ENCODE results near the gene KCNQ1.

KCNQ1 gene

GRCh38 chr11:2887515-2888195 lies 442.8 kb downstream of the KCNQ1 start:
- no peak for DNase-seq (ENCODE audit: low read depth)
- no peak overlapping the region for H3K4me3 ChIP-seq (ENCODE audit: low read depth, low read length)

- no peak overlapping the region for H3K4me3 ChIP-seq (ENCODE audit: low read depth, low read length)
- DNase-seq (ENCODE audit: low read depth): peak; percentile 49
Measured at GRCh38 chr11:2888266-2888968, 443.6 kb downstream of the KCNQ1 start.

DNA sequence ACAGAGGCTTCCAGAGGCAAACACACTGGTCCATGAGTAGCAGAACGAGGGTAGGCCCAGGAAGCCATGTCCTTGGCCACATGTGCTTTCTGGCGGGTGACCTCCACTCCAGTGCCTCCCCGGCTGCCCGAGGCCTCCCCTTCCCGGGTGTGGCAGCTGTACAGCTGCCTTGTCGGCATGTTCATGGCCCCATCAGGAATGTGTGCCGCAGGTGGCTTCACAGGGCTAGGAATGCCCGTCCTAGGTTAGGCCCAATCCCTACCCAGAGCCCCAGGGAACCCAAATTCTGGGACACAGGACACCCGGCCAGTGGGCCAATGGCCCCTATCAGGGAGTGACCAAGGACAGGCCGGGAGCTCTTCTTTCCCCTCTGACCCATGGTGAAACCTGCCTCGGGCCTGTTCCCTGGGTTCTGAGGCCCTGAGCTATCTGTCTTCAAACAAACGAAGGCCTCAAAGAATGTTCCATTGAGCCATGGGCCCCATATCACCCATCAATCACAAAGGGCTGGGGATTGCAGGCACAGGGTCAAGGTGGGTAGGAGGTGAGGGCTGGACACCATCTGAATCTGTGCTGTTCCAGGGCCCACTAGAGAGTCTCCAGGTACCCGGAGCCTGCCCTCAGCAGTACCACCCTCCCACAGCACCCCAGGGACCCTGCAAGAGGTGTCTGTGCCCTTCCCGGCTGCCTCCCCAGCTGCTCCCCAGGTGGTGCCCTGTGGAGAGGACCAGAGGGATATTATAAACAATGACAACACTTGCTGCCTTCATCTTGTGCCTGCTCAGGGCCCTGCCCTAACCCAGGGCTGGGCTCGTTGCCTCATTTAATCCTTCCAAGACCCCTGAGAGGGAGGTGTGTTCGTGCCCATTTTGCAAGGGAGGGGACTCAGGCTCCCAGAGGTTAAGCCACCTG lies 444.8 kb downstream of the KCNQ1 start:
- no peak overlapping the region for H3K4me3 ChIP-seq (ENCODE audit: low read depth, low read length)
- DNase-seq (ENCODE audit: low read depth): no peak

GRCh38 chr11:2890466-2891294 lies 445.9 kb downstream of the KCNQ1 start:
- DNase-seq (ENCODE audit: low read depth): peak; percentile 70
- no peak overlapping the region for H3K4me3 ChIP-seq (ENCODE audit: low read depth, low read length)

DNA sequence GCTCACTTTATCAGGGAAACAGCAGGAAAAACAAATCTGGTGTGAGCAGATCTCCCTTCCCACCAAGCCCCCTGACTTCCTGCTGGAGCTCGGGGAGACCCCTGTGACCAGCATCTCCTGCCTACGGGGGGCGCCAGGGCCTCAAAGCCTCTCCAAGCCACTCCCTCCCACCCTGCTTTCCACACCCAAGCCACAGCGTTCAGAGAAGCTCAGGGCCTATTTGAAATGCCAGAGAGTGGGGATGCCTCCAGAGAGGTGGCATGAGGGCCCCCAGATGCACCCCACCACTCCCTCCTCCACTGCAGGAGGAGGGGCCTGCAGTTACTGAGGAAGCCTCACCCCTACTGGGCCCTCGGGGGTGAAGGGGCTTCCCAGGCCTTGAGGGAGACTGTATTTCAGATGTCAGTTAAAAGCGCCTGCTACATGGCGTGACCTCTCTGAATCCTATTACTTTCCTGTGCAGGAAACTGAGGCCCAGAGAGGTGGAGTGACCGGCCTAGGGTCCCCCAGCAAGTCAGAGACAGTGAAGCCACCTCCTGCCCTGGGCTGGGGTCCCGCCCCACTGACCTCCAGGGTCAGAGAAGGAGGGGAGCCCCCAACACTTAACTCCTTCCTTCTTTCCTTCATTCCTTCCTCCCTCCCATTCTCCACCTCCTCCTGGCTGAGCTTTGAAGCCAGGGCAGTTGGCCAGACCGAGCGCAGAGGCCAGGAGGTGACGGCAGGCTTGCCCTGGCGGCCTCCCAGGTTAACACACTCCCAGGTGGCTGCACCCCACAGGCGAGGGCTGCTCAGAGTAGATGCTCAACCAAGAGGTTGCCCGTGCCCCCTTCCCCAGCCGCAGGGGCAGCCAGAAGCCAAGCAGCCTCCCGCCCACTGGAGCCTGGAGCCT lies 446.8 kb downstream of the KCNQ1 start:
- no peak for DNase-seq (ENCODE audit: low read depth)
- H3K4me3 ChIP-seq (ENCODE audit: low read depth, low read length): peak overlapping the region; percentile 50

DNA sequence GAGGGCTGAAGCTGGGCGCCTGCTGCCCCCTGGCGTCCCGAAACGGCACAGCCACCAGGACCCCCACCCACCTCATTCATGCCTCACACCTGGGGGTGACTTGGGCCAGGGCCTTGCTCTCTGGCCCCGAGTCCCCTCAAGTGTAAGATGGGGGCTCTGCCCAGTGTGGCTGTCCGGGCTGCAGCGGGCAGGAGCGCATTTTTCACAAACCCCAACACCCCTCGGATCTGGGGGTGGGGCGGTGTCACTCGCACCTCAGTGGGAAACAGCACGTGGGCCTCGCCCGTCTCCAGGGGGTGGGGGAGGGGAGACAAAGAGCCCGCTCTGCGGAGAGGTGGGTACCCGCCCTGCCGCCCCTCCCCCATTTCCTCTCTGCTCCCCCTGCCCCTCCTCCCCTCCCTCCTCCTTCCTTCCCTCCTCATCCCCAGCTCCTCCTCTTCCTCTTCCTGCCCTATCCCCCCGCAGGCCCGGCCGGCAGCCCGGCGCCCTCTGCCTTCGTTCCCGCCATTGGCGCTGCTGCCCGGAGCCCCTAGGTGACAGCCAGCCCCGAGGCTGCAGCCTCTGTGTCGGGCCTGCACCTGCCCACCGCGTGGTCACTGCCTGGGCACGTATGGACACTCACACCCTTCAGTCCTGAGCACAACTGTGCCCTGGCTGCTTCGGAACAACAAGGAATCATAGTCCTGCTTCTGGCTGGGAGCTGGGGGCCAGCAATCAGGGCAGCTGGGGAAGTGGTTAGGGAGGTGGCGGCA lies 447.6 kb downstream of the KCNQ1 start:
- no peak for DNase-seq (ENCODE audit: low read depth)
- H3K4me3 ChIP-seq (ENCODE audit: low read depth, low read length): peak overlapping the region; percentile 50

DNA sequence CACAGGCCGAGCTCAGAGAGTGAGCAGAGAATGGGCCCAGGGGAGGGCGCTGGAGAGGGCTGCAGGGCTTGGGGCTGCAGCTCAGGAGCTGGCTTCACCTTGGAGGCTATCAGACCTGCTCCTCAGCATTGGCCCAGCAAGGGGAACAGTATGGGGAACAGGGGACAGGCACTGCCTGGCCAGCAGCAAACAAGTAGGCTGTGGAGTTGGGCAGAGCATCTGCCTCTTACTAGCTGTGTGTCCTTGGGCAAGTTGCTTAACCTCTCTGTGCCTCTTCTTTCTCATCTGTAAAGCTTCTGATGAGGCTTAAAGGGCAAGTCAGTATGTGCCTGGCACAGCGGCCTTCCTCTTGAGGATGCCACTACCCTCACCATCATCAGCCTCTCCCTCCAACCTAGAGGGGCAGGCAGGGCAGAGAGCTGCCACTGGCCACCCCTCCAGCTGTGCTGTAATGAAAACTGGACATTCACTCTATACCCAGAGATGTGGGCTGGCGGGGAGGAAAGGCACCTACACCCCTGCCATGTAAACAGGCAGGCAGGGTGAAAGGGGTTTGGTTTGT lies 448.2 kb downstream of the KCNQ1 start:
- no peak for DNase-seq (ENCODE audit: low read depth)
- peak overlapping the region; percentile 50 for H3K4me3 ChIP-seq (ENCODE audit: low read depth, low read length)

GRCh38 chr11:2893935-2894334 lies 449.1 kb downstream of the KCNQ1 start:
- no peak overlapping the region for H3K4me3 ChIP-seq (ENCODE audit: low read depth, low read length)
- DNase-seq (ENCODE audit: low read depth): no peak

DNA sequence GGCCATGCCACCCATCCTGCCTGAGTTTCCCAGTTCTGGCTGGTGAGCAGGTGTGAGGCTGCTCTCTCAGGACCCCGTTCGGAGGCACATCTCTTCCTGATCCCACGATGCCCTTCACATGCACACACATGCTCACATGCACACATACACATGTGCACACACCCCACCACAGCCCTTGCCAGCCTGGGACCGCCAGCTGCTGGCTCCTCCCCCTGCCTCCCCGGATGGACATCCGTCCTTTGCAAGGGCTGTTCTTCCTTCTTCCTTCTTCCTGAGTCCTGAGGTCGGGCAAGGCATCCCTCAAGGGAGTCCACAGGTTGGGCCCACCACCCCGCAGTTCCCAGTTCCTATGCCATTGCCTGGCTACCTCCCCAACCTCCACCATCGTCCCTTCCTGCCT lies 451.2 kb downstream of the KCNQ1 start:
- no peak for DNase-seq (ENCODE audit: low read depth)
- no peak overlapping the region for H3K4me3 ChIP-seq (ENCODE audit: low read depth, low read length)

GRCh38 chr11:2897048-2897447 lies 452.2 kb downstream of the KCNQ1 start:
- no peak for DNase-seq (ENCODE audit: low read depth)
- H3K4me3 ChIP-seq (ENCODE audit: low read depth, low read length): no peak overlapping the region

GRCh38 chr11:2898366-2899079 lies 453.7 kb downstream of the KCNQ1 start:
- peak; percentile 58 for DNase-seq (ENCODE audit: low read depth)
- no peak overlapping the region for H3K4me3 ChIP-seq (ENCODE audit: low read depth, low read length)

Measured in skeletal muscle cell (primary cell).